C1 segment of cervical spinal cord (tissue), 14 donors: ENCODE data around the gene FUT3.
"Not testable (repeated sequence)": the region's sequence is repeated elsewhere in the genome, so short reads cannot be mapped to it uniquely, and the experiment has no call there.

Experiments used
- DNase-seq, 14 donors: peaks; one replicate each; lab custom pipeline; 2025; lab: John Stamatoyannopoulos, UW

The FUT3 gene

GRCh38 chr19:5848621-5849020 is 2.6 kb downstream of the FUT3 start:
- not testable (repeated sequence) for DNase-seq

GRCh38 chr19:5847846-5848245 is 3.4 kb downstream of the FUT3 start:
- not testable (repeated sequence) for DNase-seq

- DNase-seq = no peak
Measured at GRCh38 chr19:5844456-5845433, 6.5 kb downstream of the FUT3 start.

- no peak for DNase-seq
Measured at GRCh38 chr19:5843295-5843927, 7.8 kb downstream of the FUT3 start.

GRCh38 chr19:5841735-5842111 is 9.5 kb downstream of the FUT3 start:
- not testable (repeated sequence) for DNase-seq

DNA sequence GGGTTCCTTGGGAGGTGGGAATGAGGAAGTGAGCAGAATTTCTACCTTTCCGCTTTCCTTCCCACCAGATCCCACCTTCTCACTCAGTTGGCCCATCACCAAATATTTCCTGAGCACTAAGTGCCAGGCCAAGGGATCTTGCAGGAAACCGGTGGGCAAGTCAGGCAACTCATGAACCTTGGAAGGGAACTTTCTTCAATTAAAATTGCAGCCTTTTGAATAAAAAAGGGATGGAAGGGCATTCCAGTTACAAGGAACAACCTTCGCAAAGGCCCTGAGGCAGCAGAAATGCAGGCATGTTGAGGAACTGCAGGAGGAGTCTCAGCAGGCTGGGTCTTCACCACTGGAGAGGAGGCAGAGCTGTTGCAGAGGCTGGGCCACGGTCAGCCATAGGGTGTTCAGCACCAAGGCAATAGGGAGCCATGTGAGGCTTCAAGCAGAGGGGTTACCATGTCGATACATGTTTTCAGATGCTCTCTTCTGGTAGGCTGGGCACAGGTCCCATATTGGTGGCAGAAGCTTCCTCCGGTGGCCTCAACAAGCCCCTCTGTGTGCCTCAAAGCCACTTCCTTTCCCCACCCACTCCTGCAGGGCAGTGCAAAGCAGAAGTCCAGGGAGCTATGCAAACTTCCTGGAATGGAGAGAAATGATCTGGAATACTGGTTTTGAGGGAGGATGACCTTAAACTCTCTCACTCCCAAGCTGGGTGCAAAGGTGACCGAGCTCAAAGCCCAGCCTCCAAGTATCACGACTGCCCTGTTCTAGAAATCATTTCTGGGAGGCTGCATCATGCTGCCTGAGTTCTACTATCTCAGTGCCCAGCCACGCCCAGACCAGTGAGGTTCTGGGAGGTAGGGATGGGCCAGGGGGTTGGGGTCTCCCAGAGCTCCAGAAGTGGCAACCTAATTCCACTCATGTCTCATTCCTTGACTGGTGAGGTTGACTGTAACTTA is 11.9 kb downstream of the FUT3 start, which contains the start of gene FUT6:
FUT6 (minus strand) TSS at position 638 of the 953 bp plus-strand sequence. CDS start 7,135 bp downstream, outside the sequence.
- DNase-seq = no peak

DNA sequence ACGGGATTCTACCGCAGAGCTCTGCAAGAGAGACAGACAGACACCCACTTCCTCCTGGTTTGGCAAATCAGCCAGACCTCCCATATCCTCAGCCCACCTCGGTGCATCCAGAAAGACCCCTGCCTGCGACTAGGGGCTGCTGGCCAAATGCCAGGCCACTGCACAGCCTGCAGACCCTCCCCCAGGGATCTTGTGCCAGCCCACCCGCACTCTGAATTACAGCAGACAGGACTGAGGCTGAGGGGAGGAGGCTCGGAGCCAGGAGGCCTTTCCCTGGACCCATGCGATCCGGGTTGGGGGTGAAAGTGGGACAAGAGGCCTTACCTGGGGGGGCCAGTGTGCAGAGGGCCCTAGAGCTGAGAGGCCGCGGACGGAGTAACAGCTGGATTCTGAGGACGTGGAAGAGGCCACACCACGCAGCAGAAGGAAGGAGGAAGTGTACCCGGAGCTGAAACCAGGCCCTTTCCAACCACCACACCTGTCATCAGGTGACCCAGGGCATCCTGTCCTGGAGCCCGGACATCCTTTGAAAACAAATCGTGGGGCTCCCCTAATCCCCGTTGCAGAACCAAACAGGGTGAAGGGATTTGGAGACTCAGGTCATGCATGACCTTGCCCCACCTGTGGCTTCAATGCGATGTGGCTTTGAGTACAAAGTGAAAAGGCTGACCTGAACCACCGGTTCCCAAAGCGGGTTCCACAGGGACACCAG is 12.7 kb downstream of the FUT3 start:
- DNase-seq = no peak

DNA sequence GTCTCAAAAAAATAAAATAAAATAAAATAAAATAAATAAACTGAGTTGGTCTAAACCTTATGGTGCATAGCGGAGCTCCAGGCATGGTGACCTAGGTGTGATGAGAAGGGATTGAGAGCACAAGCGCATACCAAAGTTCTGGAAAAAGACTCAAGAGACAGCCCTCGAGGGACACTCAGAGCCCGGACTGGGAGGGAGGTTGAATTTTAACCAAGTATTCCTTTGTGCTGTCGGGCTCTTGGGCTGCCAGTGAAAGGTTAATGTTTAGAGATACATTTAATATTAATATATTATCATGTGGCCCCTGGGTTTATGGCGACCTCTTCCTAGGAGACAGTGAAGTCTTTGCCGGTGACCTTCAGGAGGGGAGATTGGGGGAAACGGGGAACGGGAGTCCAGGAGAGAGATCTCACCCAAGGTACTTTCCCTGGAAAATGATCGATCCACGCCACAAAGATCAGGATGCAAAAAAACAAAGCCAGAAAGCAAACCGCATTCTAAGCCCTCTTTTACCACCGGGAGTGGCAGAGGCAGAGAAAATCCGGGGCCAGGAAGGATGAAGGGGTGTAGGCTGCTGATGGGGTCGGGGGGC is 13.4 kb downstream of the FUT3 start:
- no peak for DNase-seq

GRCh38 chr19:5832527-5833216 is 18.6 kb downstream of the FUT3 start:
- no peak for DNase-seq

DNA sequence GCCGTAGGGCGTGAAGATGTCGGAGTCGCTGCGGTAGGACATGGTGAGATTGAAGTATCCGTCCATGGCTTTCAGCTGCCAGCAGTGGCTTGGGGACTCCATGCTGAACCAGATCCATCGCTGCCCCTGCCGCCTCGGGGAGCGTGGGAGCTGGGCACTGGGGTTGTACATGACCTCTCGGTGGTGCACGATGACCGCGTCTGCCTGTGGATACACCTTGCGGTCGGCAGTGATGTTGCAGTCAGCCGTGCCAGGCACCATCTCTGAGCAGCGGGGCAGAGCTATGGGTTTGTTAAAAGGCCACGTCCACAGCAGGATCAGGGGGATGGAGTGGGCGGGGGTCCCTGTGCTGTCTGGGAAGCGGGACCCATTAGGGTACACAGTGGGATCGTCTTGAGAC is 19.2 kb downstream of the FUT3 start:
- DNase-seq = no peak

DNA sequence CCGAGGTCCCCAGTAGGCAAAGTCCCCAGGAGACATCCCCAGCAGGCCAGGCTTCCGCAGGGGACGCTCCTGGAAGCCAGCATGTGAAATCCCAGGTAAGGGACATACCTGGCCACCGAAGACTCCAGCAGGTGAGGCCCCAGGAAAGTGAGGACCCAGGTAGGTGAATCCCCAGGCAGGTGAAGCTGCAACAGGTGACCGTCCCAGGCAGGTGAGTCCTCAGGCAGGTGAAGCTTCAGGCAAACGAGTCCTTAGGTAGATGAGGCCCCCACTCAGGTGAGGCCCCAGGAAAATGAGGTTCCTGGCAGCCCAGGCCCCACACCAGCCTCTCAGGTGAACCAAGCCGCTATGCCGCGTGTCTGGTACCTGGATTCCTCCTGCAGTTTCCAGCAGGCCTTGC is 20.1 kb downstream of the FUT3 start:
- no peak for DNase-seq

- DNase-seq = no peak
Measured at GRCh38 chr19:5829567-5830310, 21.5 kb downstream of the FUT3 start.

DNA sequence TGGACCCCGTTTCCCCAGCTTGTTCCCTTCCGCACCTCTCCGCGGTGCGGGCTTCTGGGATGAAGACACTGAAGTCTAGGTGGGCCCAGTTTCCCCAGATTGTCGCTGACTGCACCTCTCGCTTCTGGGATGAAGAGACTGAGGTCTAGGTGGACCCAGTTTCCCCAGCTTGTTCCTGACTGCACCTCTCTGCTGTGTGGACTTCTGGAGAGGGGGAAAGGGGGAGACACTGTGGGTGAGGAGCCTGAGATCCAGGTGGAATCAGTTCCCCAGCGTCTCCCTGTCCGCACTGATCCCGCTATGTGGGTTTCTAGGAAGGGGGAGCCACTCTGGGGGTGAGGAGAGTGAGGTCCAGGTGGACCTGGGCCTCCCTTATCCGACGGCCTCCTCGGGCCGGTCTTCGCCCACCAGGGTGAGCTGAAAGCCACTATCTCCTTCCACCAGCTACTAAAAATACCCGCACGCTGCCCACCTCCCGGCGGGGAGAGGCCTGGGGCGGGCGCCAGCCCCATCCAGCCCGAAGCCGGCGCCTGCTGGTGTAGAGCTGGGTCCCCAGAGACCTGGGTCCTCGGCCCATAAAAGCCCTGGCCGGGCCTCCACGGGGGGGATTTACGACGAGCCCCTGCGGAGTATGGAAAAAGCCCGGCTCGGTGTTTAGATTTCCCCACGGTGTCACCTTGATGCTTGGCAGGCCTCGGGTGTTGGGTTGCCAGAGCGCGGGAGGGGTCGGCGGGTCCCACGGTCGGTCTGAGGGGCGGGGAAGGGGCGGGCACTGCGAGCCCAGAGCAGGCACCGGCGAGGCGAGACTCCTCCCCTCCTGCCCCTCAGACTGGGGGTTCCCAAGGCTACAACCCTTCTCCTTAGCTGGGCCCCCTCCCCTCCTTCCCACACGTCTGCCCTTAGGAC is 22.3 kb downstream of the FUT3 start:
- DNase-seq = no peak

DNA sequence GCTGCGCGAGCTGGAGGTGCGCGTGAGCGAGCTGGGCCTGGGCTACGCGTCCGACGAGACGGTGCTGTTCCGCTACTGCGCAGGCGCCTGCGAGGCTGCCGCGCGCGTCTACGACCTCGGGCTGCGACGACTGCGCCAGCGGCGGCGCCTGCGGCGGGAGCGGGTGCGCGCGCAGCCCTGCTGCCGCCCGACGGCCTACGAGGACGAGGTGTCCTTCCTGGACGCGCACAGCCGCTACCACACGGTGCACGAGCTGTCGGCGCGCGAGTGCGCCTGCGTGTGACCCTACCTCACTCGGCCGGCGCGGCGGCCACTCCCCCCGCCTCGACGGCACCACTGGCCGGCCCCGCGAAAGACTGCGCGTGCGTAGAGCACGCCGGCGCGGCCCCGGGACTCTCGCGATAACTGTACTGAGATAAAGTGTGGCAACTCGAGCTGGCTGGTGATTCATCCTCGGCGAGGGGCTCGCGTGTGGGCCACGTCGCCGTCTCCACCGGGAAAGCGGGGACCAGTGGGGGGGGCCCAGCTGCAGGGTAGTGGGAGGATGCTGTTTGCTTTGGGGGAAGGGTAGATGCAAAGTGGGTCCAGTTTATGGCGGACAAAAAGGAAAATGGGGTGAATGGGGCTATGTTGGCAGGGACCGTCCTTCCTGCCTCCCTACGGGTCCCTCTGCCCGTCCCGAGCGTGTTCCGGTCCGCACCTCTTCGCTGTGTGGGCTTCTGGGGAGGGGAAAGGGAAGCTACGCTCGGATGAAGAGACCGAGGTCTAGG is 23.2 kb downstream of the FUT3 start:
- DNase-seq = peak in 13 of 14 donors; percentile 9 to 86 (median 70)

GRCh38 chr19:5827342-5827890 is 23.8 kb downstream of the FUT3 start:
- no peak for DNase-seq

DNA sequence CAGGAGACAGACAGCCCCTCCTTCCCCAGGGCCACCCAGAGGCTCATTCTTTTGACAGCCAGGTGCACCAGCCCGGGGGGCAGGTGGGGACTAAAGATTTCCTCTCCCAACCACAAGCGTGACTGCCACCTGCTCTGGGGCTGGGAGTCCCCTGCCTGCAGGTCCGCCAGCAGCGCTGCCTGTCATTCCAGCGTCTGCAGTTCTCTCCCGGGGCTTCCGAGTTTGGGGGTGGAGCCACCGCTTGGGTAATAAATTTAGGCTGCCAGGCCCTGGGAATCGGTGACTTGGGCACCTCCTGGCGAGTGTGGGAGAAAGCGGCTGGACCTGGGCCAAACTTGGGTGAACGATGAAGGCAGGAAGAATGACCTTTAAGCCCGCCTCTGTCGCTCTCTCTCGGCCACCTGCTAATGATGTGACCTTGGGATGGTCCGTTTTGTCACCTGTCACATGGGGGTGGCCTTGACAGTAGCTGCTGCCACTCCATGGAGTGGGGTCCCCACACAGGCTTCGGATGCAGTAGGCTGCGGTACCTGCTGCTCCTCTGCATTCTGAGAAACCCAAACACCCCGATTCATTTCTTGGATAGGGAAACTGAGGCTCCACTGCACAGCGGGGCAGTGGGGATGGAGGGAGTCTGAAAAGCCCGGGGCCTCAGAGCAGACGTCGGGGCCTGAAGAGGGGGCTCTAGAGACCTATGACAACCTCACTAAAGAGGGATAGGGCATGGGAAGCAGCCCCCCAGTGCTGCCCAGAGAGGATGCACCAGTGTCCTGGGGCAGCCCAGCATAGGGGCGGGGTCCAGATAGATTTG is 24.5 kb downstream of the FUT3 start:
- DNase-seq = no peak
